22Rv1 (cell line): ENCODE results near the gene SMAD6.

Experiments
- CTCF ChIP-seq: fragments of 450-650 bp; IDR thresholded peaks from 2 replicates; pipeline ENCODE4 v1.5.1; 2017; ENCODE audit warnings: mild to moderate bottlenecking
- ZFX ChIP-seq: fragments of 450-650 bp; IDR thresholded peaks from 2 replicates; pipeline ENCODE4 v1.6.1; 2017; ENCODE audit warnings: antibody characterized with exemption, borderline replicate concordance

GRCh38 chr15:66670175-66670574 lies 31.9 kb upstream of the SMAD6 start:
- TF ChIP-seq CTCF (no peak), ZFX (no peak)
